Measurements from ENCODE around the gene PBX3. TPM values are rescaled to one million over a fixed set of nuclear protein-coding genes. Genes with fewer than 3 reads are reported as not detected.

Gene PBX3
- total RNA-seq, 1 donor from 2014 or later: 82.3 TPM

- Histone ChIP-seq H3K36me3 (no peaks in the 10 kb centered on the region), H3K9me3 (no peaks in the 10 kb centered on the region), H3K4me1 (no peaks in the 10 kb centered on the region), H3K27me3 (no peaks in the 10 kb centered on the region), H3K27ac (no peak overlapping the region), H3K4me3 (no peak overlapping the region)
- intact Hi-C loops (cut with DNase I): no loop called here
- no peak for TF ChIP-seq POLR2AphosphoS5 (IDR thresholded peaks at IDR 0.05; ENCODE audit: insufficient read depth in 1 of 2, low read depth in 1 of 2)
- TF ChIP-seq POLR2A (IDR thresholded peaks at IDR 0.05): no peak
- no peak for TF ChIP-seq CTCF (IDR thresholded peaks at IDR 0.05)
- no peak for DNase-seq (ENCODE audit: extremely low spot score in 2 of 2)
These were observed 232.2 kb downstream of the PBX3 start for GRCh38 chr9:125979383-125979782.

GRCh38 chr9:125982798-125983406, 235.7 kb downstream of the PBX3 start:
- Histone ChIP-seq H3K4me3 (no peak overlapping the region), H3K36me3 (no peaks in the 10 kb centered on the region), H3K27ac (no peak overlapping the region), H3K4me1 (no peaks in the 10 kb centered on the region), H3K9me3 (no peaks in the 10 kb centered on the region), H3K27me3 (no peaks in the 10 kb centered on the region)
- no peak for DNase-seq (ENCODE audit: extremely low spot score in 2 of 2)
- TF ChIP-seq POLR2AphosphoS5 (IDR thresholded peaks at IDR 0.05; ENCODE audit: insufficient read depth in 1 of 2, low read depth in 1 of 2): no peak
- TF ChIP-seq CTCF (IDR thresholded peaks at IDR 0.05): no peak
- no peak for TF ChIP-seq POLR2A (IDR thresholded peaks at IDR 0.05)
- intact Hi-C loops (cut with DNase I): no loop called here

DNA sequence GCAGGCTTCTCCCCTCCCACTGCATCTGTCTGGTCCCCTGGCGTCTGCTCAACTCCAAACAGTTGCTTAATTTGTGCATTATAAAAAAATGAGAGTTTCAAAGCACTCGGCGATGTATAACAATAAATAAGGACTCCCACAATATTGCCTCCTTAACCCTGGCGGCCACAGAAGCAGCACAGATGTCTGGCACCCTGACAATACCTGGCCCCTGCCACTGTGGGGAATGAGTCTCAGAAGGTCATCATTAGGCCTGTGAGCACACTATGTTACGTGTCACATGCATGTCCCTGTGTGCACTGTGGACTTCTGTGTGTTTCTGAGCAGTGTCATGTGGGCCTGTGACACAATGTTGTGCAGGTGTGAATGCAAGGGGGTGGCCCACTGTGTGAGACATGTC, 236.5 kb downstream of the PBX3 start:
- intact Hi-C loops (cut with DNase I): no loop called here
- no peaks in the 10 kb centered on the region for H3K27me3 ChIP-seq
- TF ChIP-seq POLR2A (IDR thresholded peaks at IDR 0.05): no peak
- no peak for TF ChIP-seq CTCF (IDR thresholded peaks at IDR 0.05)
- no peak for TF ChIP-seq POLR2AphosphoS5 (IDR thresholded peaks at IDR 0.05; ENCODE audit: insufficient read depth in 1 of 2, low read depth in 1 of 2)
- H3K27ac ChIP-seq: no peak overlapping the region
- no peaks in the 10 kb centered on the region for H3K4me1 ChIP-seq
- no peak for DNase-seq (ENCODE audit: extremely low spot score in 2 of 2)
- no peak overlapping the region for H3K4me3 ChIP-seq
- no peaks in the 10 kb centered on the region for H3K36me3 ChIP-seq
- H3K9me3 ChIP-seq: no peaks in the 10 kb centered on the region

DNA sequence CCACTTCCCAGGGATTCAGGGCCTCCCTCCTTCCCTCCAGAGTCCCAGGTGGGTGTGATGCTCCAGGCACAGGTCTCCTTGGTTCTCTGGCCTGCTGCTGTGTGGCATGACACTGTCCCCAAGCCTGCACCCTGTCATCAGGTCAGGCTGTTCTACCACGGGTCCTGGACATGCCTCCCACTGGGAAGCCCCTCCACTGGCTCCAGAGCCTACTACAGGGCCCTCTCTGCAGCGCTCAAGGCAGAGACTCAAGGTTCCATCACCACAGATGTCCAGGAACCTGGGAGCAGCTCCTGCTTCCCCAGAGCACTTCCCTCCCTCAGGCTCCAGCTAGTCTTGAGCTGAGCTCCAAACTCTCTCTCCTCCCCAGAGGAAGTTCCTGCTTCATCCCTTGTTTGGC, 237.3 kb downstream of the PBX3 start:
- Histone ChIP-seq H3K27me3 (no peaks in the 10 kb centered on the region), H3K36me3 (no peaks in the 10 kb centered on the region), H3K9me3 (no peaks in the 10 kb centered on the region), H3K27ac (no peak overlapping the region), H3K4me1 (no peaks in the 10 kb centered on the region), H3K4me3 (no peak overlapping the region)
- TF ChIP-seq CTCF (IDR thresholded peaks at IDR 0.05): no peak
- TF ChIP-seq POLR2AphosphoS5 (IDR thresholded peaks at IDR 0.05; ENCODE audit: insufficient read depth in 1 of 2, low read depth in 1 of 2): no peak
- no peak for TF ChIP-seq POLR2A (IDR thresholded peaks at IDR 0.05)
- DNase-seq (ENCODE audit: extremely low spot score in 2 of 2): no peak
- intact Hi-C loops (cut with DNase I): no loop called here

GRCh38 chr9:125985142-125985997, 238.2 kb downstream of the PBX3 start:
- intact Hi-C loops (cut with DNase I): no loop called here
- TF ChIP-seq POLR2AphosphoS5 (IDR thresholded peaks at IDR 0.05; ENCODE audit: insufficient read depth in 1 of 2, low read depth in 1 of 2): no peak
- TF ChIP-seq CTCF (IDR thresholded peaks at IDR 0.05): no peak
- no peak for TF ChIP-seq POLR2A (IDR thresholded peaks at IDR 0.05)
- Histone ChIP-seq H3K9me3 (no peaks in the 10 kb centered on the region), H3K4me3 (no peak overlapping the region), H3K27ac (no peak overlapping the region), H3K4me1 (no peaks in the 10 kb centered on the region), H3K36me3 (no peaks in the 10 kb centered on the region), H3K27me3 (no peaks in the 10 kb centered on the region)
- DNase-seq (ENCODE audit: extremely low spot score in 2 of 2): no peak
